Coronary artery (tissue), 2 donors: ENCODE measurements around the gene STRADA.

ENCODE experiments used
- DNase-seq: peaks from one replicate; pipeline ENCODE4 v3.0.0-alpha.2; 2017; ENCODE audit warnings: low spot score
- H3K27ac ChIP-seq, 2 donors: fragments of 200-600 bp; sonication (generic); one replicate each; pipeline ENCODE4 v1.5.1; 2016 to 2019
- H3K4me3 ChIP-seq: fragments of 200-600 bp; sonication (generic); 2 replicates; pipeline ENCODE4 v1.5.1; 2016; ENCODE audit warnings: mild to moderate bottlenecking, moderate library complexity
- CTCF ChIP-seq: fragments of 200-600 bp; sonication (generic); IDR thresholded peaks from one replicate; pipeline ENCODE4 v1.5.1; 2019; ENCODE audit warnings: antibody characterized with exemption

Gene STRADA

GRCh38 chr17:63758428-63758827 lies 16.8 kb upstream of the STRADA start:
- H3K4me3 ChIP-seq, result no peak overlapping the region

GRCh38 chr17:63754046-63754445 lies 12.4 kb upstream of the STRADA start:
- TF ChIP-seq CTCF, result no peak
- H3K27ac ChIP-seq, result no peak overlapping the region
- no peak for DNase-seq
- no peak overlapping the region for H3K4me3 ChIP-seq

More at GRCh38 chr17:63758428-63758827, 16.8 kb upstream of the STRADA start:
- DNase-seq, result no peak
- no peak overlapping the region for H3K27ac ChIP-seq
- no peak for TF ChIP-seq CTCF

- no peak overlapping the region for H3K4me3 ChIP-seq
- H3K27ac ChIP-seq, result no peak overlapping the region
- no peak for TF ChIP-seq CTCF
- no peak for DNase-seq
These were observed 11.6 kb upstream of the STRADA start for GRCh38 chr17:63753215-63753614.

- Histone ChIP-seq H3K4me3 (no peak overlapping the region), H3K27ac (no peak overlapping the region)
- TF ChIP-seq CTCF, result no peak
- DNase-seq, result no peak
These were observed 11.1 kb upstream of the STRADA start for GRCh38 chr17:63752707-63753106.

GRCh38 chr17:63751806-63752205 lies 10.2 kb upstream of the STRADA start:
- no peak overlapping the region for H3K27ac ChIP-seq
- no peak for DNase-seq
- H3K4me3 ChIP-seq, result no peak overlapping the region
- no peak for TF ChIP-seq CTCF

- no peak for TF ChIP-seq CTCF
- DNase-seq, result no peak
- Histone ChIP-seq H3K4me3 (peak overlapping the region; percentile 93), H3K27ac (peak overlapping the region; percentile 95)
These were observed 524 bp downstream of the STRADA start for GRCh38 chr17:63741143-63741407.

GRCh38 chr17:63740464-63741142 lies 996 bp downstream of the STRADA start:
- Histone ChIP-seq H3K27ac (peak overlapping the region; percentile 95), H3K4me3 (peak overlapping the region; percentile 93)
- no peak for DNase-seq
- TF ChIP-seq CTCF, result no peak
